Mesenchymal stem cell (in vitro differentiated cells and primary cell): ENCODE data around the gene TRAPPC2.
A peak's percentile ranks its signal among the peaks of the same experiment; 100 is the strongest.
"Not testable (repeated sequence)": the region's sequence is repeated elsewhere in the genome, so short reads cannot be mapped to it uniquely, and the experiment has no call there.

ENCODE experiments used
- DNase-seq: peaks from one replicate; pipeline ENCODE4 v3.0.0-alpha.2; 2013
- H2AFZ ChIP-seq: one replicate; pipeline ENCODE4 v1.6.1; 2013; ENCODE audit warnings: low read depth, mild to moderate bottlenecking, control low read depth, inconsistent platforms, low read length, moderate library complexity
- H2AK5ac ChIP-seq: 2 replicates; pipeline ENCODE4 v1.6.1; 2013; ENCODE audit warnings: low read length, moderate library complexity, mild to moderate bottlenecking, inconsistent platforms; ENCODE audit not compliant: severe bottlenecking
- H2BK120ac ChIP-seq: one replicate; pipeline ENCODE4 v1.6.1; 2013; ENCODE audit warnings: low read depth, mild to moderate bottlenecking, inconsistent platforms, low read length, moderate library complexity
- H2BK12ac ChIP-seq, 2 experiments: one replicate each; pipeline ENCODE4 v1.6.1; 2013; ENCODE audit warnings: inconsistent platforms in 2 of 2, low read length in 2 of 2, mild to moderate bottlenecking in 2 of 2, moderate library complexity in 2 of 2, control low read depth in 1 of 2
- H2BK15ac ChIP-seq: one replicate; pipeline ENCODE4 v1.6.1; 2013; ENCODE audit warnings: mild to moderate bottlenecking, low read depth, inconsistent platforms; ENCODE audit not compliant: poor library complexity, severe bottlenecking
- H2BK5ac ChIP-seq: 2 replicates; pipeline ENCODE4 v1.6.1; 2013; ENCODE audit warnings: low read depth, mild to moderate bottlenecking, low read length, control low read depth, inconsistent platforms; ENCODE audit not compliant: poor library complexity, severe bottlenecking
- H3K14ac ChIP-seq, 2 experiments: one replicate each; pipeline ENCODE4 v1.6.1; 2013; ENCODE audit warnings: inconsistent platforms in 2 of 2, low read length in 2 of 2, control low read depth in 1 of 2, mild to moderate bottlenecking in 1 of 2, moderate library complexity in 1 of 2
- H3K18ac ChIP-seq, 2 experiments: one replicate each; pipeline ENCODE4 v1.6.1; 2013; ENCODE audit warnings: inconsistent platforms in 2 of 2, low read length in 2 of 2, control low read depth in 1 of 2, low read depth in 1 of 2, mild to moderate bottlenecking in 1 of 2
- H3K23ac ChIP-seq, 2 experiments: one replicate each; pipeline ENCODE4 v1.6.1; 2013; ENCODE audit warnings: inconsistent platforms in 2 of 2, low read length in 2 of 2, mild to moderate bottlenecking in 2 of 2, moderate library complexity in 2 of 2, control low read depth in 1 of 2
- H3K27ac ChIP-seq: 2 replicates; pipeline ENCODE4 v1.5.1; 2013; ENCODE audit warnings: mild to moderate bottlenecking, moderate library complexity, low read length, control low read depth, inconsistent platforms; ENCODE audit not compliant: poor library complexity, severe bottlenecking
- H3K27me3 ChIP-seq, 2 experiments: 2 replicates each; pipeline versions ENCODE4 v1.6.1 to v1.7.0; 2013; ENCODE audit warnings: low read length in 2 of 2, mild to moderate bottlenecking in 2 of 2, moderate library complexity in 2 of 2, control low read depth in 1 of 2, inconsistent platforms in 1 of 2; ENCODE audit not compliant: control insufficient read depth in 1 of 2, insufficient read depth in 1 of 2
- H3K36me3 ChIP-seq, 2 experiments: 2 replicates each; pipeline versions ENCODE4 v1.6.1 to v1.7.0; 2013; ENCODE audit warnings: low read length in 2 of 2, control low read depth in 1 of 2, inconsistent platforms in 1 of 2, low read depth in 1 of 2, mild to moderate bottlenecking in 1 of 2; ENCODE audit not compliant: insufficient read depth in 2 of 2, control insufficient read depth in 1 of 2
- H3K4ac ChIP-seq, 2 experiments: one replicate each; pipeline ENCODE4 v1.6.1; 2013; ENCODE audit warnings: inconsistent platforms in 2 of 2, low read length in 2 of 2, mild to moderate bottlenecking in 2 of 2, moderate library complexity in 2 of 2, control low read depth in 1 of 2, low read depth in 1 of 2
- H3K4me1 ChIP-seq: 2 replicates; pipeline ENCODE4 v1.6.1; 2013; ENCODE audit warnings: low read depth, low read length, control low read depth; ENCODE audit not compliant: control insufficient read depth, insufficient read depth
- H3K4me2 ChIP-seq: 2 replicates; pipeline ENCODE4 v1.6.1; 2013; ENCODE audit warnings: low read length, mild to moderate bottlenecking, inconsistent platforms; ENCODE audit not compliant: poor library complexity, severe bottlenecking
- H3K4me3 ChIP-seq, 2 experiments: 2 replicates each; pipeline versions ENCODE4 v1.5.1 to v1.7.0; 2013; ENCODE audit warnings: low read length in 2 of 2, mild to moderate bottlenecking in 2 of 2, control low read depth in 1 of 2, low read depth in 1 of 2; ENCODE audit not compliant: insufficient read depth in 1 of 2
- H3K79me1 ChIP-seq: replicated peaks from 2 replicates; pipeline ENCODE4 v1.6.1; 2013; ENCODE audit warnings: mild to moderate bottlenecking, control low read depth, low read length, inconsistent platforms; ENCODE audit not compliant: poor library complexity, severe bottlenecking
- H3K9ac ChIP-seq: 2 replicates; pipeline ENCODE4 v1.7.0; 2013; ENCODE audit warnings: mild to moderate bottlenecking, low read length, moderate library complexity
- H3K9me3 ChIP-seq: 2 replicates; pipeline ENCODE4 v1.7.0; 2013; ENCODE audit warnings: mild to moderate bottlenecking, low read length; ENCODE audit not compliant: control insufficient read depth
- H4K8ac ChIP-seq: one replicate; pipeline ENCODE4 v1.6.1; 2013; ENCODE audit warnings: inconsistent platforms, mild to moderate bottlenecking, low read length, moderate library complexity
- H4K91ac ChIP-seq: one replicate; pipeline ENCODE4 v1.6.1; 2013; ENCODE audit warnings: mild to moderate bottlenecking, low read length, inconsistent platforms
- WGBS: methylation state at CpG from one replicate; pipeline ENCODE4 v1.1.7; 2013; ENCODE audit warnings: mixed read lengths; 5-methylcytosine and 5-hydroxymethylcytosine counted together

TRAPPC2 gene

GRCh38 chrX:13726583-13726982 lies 7.8 kb downstream of the TRAPPC2 start:
- not testable (repeated sequence) for H2BK15ac ChIP-seq, H3K27ac ChIP-seq, H2BK120ac ChIP-seq, H4K8ac ChIP-seq, H3K9ac ChIP-seq, H3K4me3 ChIP-seq, H3K23ac ChIP-seq, H3K18ac ChIP-seq, H2BK5ac ChIP-seq, H4K91ac ChIP-seq, H3K79me1 ChIP-seq, DNase-seq, H2AFZ ChIP-seq, H2AK5ac ChIP-seq, H3K4me2 ChIP-seq, H3K36me3 ChIP-seq, H3K14ac ChIP-seq, H3K9me3 ChIP-seq, H3K27me3 ChIP-seq, H3K4ac ChIP-seq, H3K4me1 ChIP-seq, H2BK12ac ChIP-seq
- WGBS = 80% methylated on average over 1 of the region's 2 CpGs

DNA sequence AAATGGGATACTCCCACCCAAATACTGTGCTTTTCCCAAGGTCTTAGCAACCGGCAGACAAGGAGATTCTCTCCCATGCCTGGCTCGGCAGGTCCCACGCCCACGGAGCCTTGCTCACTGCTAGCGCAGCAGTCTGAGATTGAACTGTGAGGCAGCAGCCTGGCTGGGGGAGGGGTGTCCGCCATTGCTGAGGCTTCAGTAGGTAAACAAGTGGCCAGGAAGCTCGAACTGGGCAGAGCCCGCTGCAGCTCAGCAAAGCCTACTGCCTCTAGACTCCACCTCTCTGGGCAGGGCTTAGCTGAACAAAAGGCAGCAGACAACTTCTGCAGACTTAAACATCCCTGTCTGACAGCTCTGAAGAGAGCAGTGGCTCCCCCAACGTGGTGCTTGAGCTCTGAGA lies 9.5 kb downstream of the TRAPPC2 start:
- H3K14ac ChIP-seq, H3K4ac ChIP-seq, H3K4me2 ChIP-seq, H2BK5ac ChIP-seq, H2AK5ac ChIP-seq, H3K27ac ChIP-seq, H3K4me3 ChIP-seq, H3K4me1 ChIP-seq, H4K8ac ChIP-seq, H3K18ac ChIP-seq, H2BK12ac ChIP-seq, H3K79me1 ChIP-seq, H3K23ac ChIP-seq, H4K91ac ChIP-seq, H3K9me3 ChIP-seq, H2AFZ ChIP-seq, H3K27me3 ChIP-seq, H3K9ac ChIP-seq, H2BK120ac ChIP-seq, H2BK15ac ChIP-seq: not testable (repeated sequence)
- peaks cover 4 to 13% of the 10 kb centered on the region in 2 experiments for H3K36me3 ChIP-seq
- peak; percentile 24 for DNase-seq
- 54% methylated on average over 5 of the region's 9 CpGs for WGBS

DNA sequence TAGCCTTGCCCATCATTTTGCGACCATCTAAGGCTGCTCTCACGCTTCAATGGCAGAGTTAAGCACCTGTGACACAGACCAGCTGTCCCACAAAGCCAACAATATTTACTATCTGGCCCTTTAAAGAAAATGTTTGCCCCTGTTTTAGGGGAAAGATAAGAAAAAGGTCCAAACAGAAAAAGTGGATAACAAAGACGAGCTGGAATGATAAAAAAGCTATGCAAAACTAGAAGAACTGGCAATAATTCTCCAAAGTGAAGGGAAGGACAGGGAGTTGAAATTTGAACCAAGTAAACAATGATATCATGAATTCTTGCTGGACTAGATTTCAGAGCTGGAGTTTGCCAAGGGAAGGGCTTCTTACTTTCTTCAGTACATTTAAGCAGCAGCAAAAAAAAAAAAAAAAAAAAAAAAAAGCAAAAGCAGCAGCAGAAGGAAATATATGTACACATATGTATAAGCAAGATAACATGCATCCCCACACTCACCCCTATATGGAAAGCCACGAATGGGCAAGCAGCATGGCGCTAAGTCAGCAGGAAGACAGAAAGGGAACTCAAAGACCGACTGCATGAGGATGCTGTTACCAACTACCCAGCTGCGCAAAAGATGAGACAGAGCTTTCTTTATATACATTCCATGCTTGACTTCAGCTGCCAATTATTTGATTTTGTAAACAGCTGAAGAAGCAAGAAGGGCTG lies 12.5 kb downstream of the TRAPPC2 start:
- no peak overlapping the region for H2BK120ac ChIP-seq
- H4K8ac ChIP-seq = no peak overlapping the region
- no peak overlapping the region for H3K4ac ChIP-seq
- peak; percentile 74 for DNase-seq
- no peak overlapping the region for H2BK15ac ChIP-seq
- H3K18ac ChIP-seq = no peak overlapping the region
- peaks cover 5% of the 10 kb centered on the region for H3K4me1 ChIP-seq
- H2AK5ac ChIP-seq = no peak overlapping the region
- H3K36me3 ChIP-seq = peaks cover 7 to 14% of the 10 kb centered on the region in 2 experiments
- H3K9ac ChIP-seq = peak overlapping the region; percentile 13
- H3K14ac ChIP-seq = no peak overlapping the region
- 55% methylated on average over 3 of the region's 7 CpGs for WGBS
- no peak overlapping the region for H3K23ac ChIP-seq
- H3K27me3 ChIP-seq = no peaks in the 10 kb centered on the region
- H4K91ac ChIP-seq = no peak overlapping the region
- no peaks in the 10 kb centered on the region for H3K79me1 ChIP-seq
- no peaks in the 10 kb centered on the region for H3K9me3 ChIP-seq
- H2BK12ac ChIP-seq = no peak overlapping the region
- H3K4me2 ChIP-seq = no peak overlapping the region
- H3K4me3 ChIP-seq = no peak overlapping the region
- H2AFZ ChIP-seq = no peak overlapping the region
- H2BK5ac ChIP-seq = no peak overlapping the region
- H3K27ac ChIP-seq = peak overlapping the region; percentile 28

GRCh38 chrX:13721371-13721770 lies 13.0 kb downstream of the TRAPPC2 start:
- Histone ChIP-seq H3K36me3 (peaks cover 8 to 16% of the 10 kb centered on the region in 2 experiments), H4K8ac (no peak overlapping the region), H2BK15ac (no peak overlapping the region), H3K79me1 (no peaks in the 10 kb centered on the region), H3K27me3 (no peaks in the 10 kb centered on the region), H2AFZ (no peak overlapping the region), H2BK5ac (no peak overlapping the region), H3K14ac (no peak overlapping the region), H2BK120ac (no peak overlapping the region), H3K4ac (no peak overlapping the region), H2AK5ac (no peak overlapping the region), H3K9me3 (no peaks in the 10 kb centered on the region), H3K4me1 (peaks cover 5% of the 10 kb centered on the region), H4K91ac (no peak overlapping the region), H3K18ac (no peak overlapping the region), H3K27ac (no peak overlapping the region), H3K9ac (peak overlapping the region; percentile 13), H3K4me2 (no peak overlapping the region), H3K23ac (no peak overlapping the region), H2BK12ac (no peak overlapping the region), H3K4me3 (no peak overlapping the region)
- DNase-seq = no peak
- 100% methylated on average over 1 of the region's 4 CpGs for WGBS
